KMS-11 (cell line): Measurements from ENCODE around the gene SAPCD2.

Source experiments
- H2AFZ ChIP-seq: fragments of 200-600 bp; sonication (generic); 2 replicates; pipeline ENCODE4 v1.6.1; 2016; ENCODE audit warnings: antibody characterized with exemption, mixed run types, low read depth
- H3K27ac ChIP-seq: fragments of 200-600 bp; sonication (generic); 2 replicates; pipeline ENCODE4 v1.6.1; 2016; ENCODE audit warnings: mild to moderate bottlenecking, mixed run types
- H3K27me3 ChIP-seq: fragments of 200-600 bp; sonication (generic); 2 replicates; pipeline ENCODE4 v1.6.1; 2017; ENCODE audit warnings: mild to moderate bottlenecking, low read depth, mixed run types, moderate library complexity; ENCODE audit not compliant: insufficient read depth
- H3K36me3 ChIP-seq: fragments of 200-600 bp; sonication (generic); 2 replicates; pipeline ENCODE4 v1.6.1; 2017; ENCODE audit warnings: mild to moderate bottlenecking, mixed run types; ENCODE audit not compliant: insufficient read depth
- H3K4me1 ChIP-seq: fragments of 200-600 bp; sonication (generic); 2 replicates; pipeline ENCODE4 v1.6.1; 2016; ENCODE audit warnings: mild to moderate bottlenecking, low read depth, mixed run types; ENCODE audit not compliant: poor library complexity, severe bottlenecking
- H3K4me2 ChIP-seq: fragments of 200-600 bp; sonication (generic); 2 replicates; pipeline ENCODE4 v1.7.0; 2016; ENCODE audit warnings: mild to moderate bottlenecking, mixed run types
- H3K4me3 ChIP-seq: fragments of 200-600 bp; sonication (generic); IDR thresholded peaks from 2 replicates; pipeline ENCODE4 v1.6.1; 2017; ENCODE audit warnings: low read depth, low read length, mixed read lengths; ENCODE audit not compliant: insufficient read depth
- H3K79me2 ChIP-seq: fragments of 200-600 bp; sonication (generic); 2 replicates; pipeline ENCODE4 v1.6.1; 2016; ENCODE audit warnings: low read depth, mixed run types; ENCODE audit not compliant: insufficient read depth
- H3K9ac ChIP-seq: fragments of 200-600 bp; sonication (generic); 2 replicates; pipeline ENCODE4 v1.6.1; 2016; ENCODE audit warnings: mild to moderate bottlenecking, mixed run types
- H4K20me1 ChIP-seq: fragments of 200-600 bp; sonication (generic); 2 replicates; pipeline ENCODE4 v1.6.1; 2016; ENCODE audit warnings: mild to moderate bottlenecking, mixed run types; ENCODE audit not compliant: insufficient read depth
- TF ChIP-seq, protein P1 (sequence below): fragments of 200-600 bp; sonication (generic); conservative IDR thresholded peaks from 2 replicates; pipeline ENCODE4 v1.6.1; 2017; ENCODE audit warnings: low read depth, mild to moderate bottlenecking, antibody characterized with exemption, low read length, moderate library complexity, mixed read lengths

Gene SAPCD2

DNA sequence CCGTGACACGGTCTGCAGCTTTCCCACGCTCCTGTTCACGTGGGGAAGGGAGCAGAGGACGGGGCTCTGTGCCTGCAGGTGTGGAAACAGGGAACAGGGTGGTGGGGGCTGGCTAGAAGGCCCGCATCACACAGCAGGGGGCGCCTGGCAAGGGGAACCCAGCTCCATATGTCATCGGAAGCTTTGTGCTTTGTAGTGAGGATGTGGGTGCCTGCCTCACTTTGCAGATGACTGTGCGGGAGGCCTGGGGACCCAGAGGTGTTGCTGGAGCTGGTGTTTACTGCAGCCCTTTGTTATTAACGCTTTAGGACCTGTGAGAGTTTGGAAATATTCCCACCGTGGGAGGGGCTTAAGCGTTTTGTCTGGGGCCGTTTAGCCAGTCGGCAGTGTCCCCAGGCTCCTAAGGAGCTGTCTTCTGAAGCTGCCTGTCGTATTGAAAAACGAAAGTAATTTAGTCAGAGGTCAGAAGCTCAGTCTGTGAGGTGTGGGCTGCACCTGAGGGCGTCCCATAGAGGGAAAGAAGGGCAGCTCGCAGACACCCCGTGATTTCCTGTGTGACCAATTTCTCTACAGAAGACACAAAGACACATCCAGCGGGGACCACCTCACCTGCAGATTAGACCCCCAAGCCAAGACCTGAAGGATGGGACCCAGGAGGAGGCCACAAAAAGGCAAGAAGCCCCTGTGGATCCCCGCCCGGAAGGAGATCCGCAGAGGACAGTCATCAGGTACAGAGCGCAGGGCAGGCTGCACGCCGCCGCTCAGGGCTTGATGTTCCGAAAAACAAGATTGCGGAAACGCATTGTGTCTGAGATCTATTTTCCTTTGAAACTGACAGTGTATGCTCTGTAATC lies 25.5 kb upstream of the SAPCD2 start:
- H3K4me3 ChIP-seq = no peak overlapping the region
- no peaks in the 10 kb centered on the region for H3K36me3 ChIP-seq
- no peaks in the 10 kb centered on the region for H3K27me3 ChIP-seq
- no peaks in the 10 kb centered on the region for H3K79me2 ChIP-seq
- peaks cover 15% of the 10 kb centered on the region for H3K4me1 ChIP-seq
- H3K27ac ChIP-seq = peak overlapping the region; percentile 55; the same call in 1 of the 2 replicates
- H3K4me2 ChIP-seq = peak overlapping the region; percentile 71
- TF ChIP-seq, protein P1, sequence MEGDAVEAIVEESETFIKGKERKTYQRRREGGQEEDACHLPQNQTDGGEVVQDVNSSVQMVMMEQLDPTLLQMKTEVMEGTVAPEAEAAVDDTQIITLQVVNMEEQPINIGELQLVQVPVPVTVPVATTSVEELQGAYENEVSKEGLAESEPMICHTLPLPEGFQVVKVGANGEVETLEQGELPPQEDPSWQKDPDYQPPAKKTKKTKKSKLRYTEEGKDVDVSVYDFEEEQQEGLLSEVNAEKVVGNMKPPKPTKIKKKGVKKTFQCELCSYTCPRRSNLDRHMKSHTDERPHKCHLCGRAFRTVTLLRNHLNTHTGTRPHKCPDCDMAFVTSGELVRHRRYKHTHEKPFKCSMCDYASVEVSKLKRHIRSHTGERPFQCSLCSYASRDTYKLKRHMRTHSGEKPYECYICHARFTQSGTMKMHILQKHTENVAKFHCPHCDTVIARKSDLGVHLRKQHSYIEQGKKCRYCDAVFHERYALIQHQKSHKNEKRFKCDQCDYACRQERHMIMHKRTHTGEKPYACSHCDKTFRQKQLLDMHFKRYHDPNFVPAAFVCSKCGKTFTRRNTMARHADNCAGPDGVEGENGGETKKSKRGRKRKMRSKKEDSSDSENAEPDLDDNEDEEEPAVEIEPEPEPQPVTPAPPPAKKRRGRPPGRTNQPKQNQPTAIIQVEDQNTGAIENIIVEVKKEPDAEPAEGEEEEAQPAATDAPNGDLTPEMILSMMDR = 0 out of 2 replicates have a peak, but pooled peaks have one; percentile 39
- peak overlapping the region; percentile 41; the same call in 1 of the 2 replicates for H3K9ac ChIP-seq
- no peaks in the 10 kb centered on the region for H4K20me1 ChIP-seq
- peak overlapping the region; percentile 59 for H2AFZ ChIP-seq

DNA sequence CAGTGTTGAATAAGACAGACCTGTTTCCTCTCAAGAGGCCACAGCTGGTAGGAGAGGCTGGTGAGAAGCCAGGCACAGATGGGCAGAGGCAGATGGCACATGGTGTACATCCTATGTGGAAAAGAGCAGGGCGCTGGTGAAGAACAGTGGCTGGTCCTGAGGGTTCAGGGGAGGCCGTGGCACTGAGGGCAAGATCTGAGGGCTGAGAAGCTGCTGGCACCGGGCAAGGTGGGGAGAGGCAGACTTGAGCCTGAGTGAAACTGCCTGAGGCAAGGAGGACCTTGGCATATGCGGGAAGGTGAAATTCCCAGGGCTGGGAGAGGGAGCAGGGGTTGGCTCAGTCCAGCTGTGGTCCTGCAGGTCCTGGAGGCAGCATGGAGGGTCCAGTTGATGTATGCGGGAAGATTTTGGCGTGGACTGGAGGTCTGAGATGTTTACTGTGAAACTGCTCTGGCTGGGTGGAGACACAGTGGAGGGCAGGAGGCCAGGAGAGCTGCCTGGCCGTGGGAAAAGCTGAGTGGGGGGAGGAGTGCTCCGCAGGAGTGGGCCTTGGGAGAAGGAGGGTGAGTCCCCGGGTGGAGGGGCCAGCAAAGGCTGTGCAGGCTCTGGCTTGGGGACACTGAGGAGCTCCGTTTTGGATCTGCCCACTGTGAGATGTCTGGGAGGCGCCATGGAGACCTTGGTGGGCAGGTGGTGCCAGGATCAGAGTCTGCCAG lies 19.0 kb upstream of the SAPCD2 start:
- no peak overlapping the region for H3K9ac ChIP-seq
- no peak overlapping the region for H2AFZ ChIP-seq
- H4K20me1 ChIP-seq = no peaks in the 10 kb centered on the region
- no peaks in the 10 kb centered on the region for H3K79me2 ChIP-seq
- no peaks in the 10 kb centered on the region for H3K27me3 ChIP-seq
- H3K36me3 ChIP-seq = no peaks in the 10 kb centered on the region
- H3K4me3 ChIP-seq = no peak overlapping the region
- H3K4me2 ChIP-seq = no peak overlapping the region
- peaks cover 17% of the 10 kb centered on the region for H3K4me1 ChIP-seq
- no peak overlapping the region for H3K27ac ChIP-seq
- TF ChIP-seq, protein P1 = no peak

DNA sequence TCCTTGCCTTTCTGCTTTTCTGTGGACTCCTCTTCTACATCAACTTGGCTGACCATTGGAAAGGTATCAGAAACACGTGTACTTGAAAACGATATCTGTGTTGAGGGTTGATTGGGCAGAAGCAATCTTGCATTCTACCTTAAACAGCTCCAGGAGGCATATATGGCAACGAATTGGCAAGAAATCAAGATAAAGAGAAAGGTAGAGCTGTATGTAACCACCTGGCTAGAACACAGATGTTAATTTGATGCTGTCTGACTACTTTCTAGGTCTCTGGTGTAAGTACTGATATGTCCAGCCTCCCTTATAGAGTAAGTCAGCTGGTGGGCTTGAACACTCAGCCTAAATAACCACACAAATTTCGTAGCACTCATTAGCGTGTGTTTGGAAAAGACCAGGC lies 17.8 kb upstream of the SAPCD2 start:
- Histone ChIP-seq H3K27me3 (no peaks in the 10 kb centered on the region), H4K20me1 (no peaks in the 10 kb centered on the region), H3K9ac (no peak overlapping the region), H3K4me3 (no peak overlapping the region), H3K4me1 (peaks cover 17% of the 10 kb centered on the region), H3K27ac (no peak overlapping the region), H3K4me2 (peak overlapping the region; percentile 97; the same call in 1 of the 2 replicates), H2AFZ (no peak overlapping the region), H3K79me2 (no peaks in the 10 kb centered on the region), H3K36me3 (no peaks in the 10 kb centered on the region)
- TF ChIP-seq, protein P1 = no peak

DNA sequence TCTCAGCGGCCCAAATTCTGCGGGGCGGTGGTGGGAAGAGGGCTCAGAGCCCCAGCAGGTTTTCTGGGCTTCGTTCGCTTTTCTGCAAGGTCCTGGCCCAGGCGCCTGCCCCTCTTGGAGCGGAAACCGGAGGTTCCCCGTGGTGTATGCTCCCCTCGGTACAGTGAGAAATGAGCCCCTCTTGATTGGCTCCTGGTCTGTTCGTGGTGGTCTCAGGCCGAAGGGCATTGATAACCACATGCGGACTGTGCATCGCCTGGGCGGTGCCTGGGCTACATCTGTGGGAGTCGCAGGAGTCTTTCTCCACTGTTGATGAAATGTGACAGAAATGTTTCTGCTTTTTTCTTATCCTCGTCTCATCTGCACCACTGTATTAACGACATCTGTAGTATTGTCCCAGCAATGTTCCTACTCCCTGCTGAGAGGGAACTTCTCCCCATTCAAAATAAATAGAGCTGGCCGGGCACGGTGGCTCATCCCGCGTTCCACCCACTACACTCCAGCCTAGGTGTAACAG lies 17.1 kb upstream of the SAPCD2 start:
- Histone ChIP-seq H3K79me2 (no peaks in the 10 kb centered on the region), H3K27me3 (no peaks in the 10 kb centered on the region), H3K4me2 (peak overlapping the region; percentile 97), H3K4me1 (peaks cover 17% of the 10 kb centered on the region), H3K36me3 (no peaks in the 10 kb centered on the region), H3K9ac (peak overlapping the region; percentile 57; the same call in 1 of the 2 replicates), H2AFZ (peak overlapping the region; percentile 92), H3K4me3 (no peak overlapping the region), H4K20me1 (no peaks in the 10 kb centered on the region), H3K27ac (peak overlapping the region; percentile 37)
- TF ChIP-seq, protein P1 = no peak
